ENCODE data around the gene FADS3. TPM values are rescaled to one million over a fixed set of nuclear protein-coding genes. Genes with fewer than 3 reads are reported as not detected.

Gene FADS3
- total and polyA plus RNA-seq, 9 of the 15 experiments (the other 6 are each of a cell fraction or from before 2014, with no cell fraction given) = 0.97 to 148 (median 92.7) TPM

DNA sequence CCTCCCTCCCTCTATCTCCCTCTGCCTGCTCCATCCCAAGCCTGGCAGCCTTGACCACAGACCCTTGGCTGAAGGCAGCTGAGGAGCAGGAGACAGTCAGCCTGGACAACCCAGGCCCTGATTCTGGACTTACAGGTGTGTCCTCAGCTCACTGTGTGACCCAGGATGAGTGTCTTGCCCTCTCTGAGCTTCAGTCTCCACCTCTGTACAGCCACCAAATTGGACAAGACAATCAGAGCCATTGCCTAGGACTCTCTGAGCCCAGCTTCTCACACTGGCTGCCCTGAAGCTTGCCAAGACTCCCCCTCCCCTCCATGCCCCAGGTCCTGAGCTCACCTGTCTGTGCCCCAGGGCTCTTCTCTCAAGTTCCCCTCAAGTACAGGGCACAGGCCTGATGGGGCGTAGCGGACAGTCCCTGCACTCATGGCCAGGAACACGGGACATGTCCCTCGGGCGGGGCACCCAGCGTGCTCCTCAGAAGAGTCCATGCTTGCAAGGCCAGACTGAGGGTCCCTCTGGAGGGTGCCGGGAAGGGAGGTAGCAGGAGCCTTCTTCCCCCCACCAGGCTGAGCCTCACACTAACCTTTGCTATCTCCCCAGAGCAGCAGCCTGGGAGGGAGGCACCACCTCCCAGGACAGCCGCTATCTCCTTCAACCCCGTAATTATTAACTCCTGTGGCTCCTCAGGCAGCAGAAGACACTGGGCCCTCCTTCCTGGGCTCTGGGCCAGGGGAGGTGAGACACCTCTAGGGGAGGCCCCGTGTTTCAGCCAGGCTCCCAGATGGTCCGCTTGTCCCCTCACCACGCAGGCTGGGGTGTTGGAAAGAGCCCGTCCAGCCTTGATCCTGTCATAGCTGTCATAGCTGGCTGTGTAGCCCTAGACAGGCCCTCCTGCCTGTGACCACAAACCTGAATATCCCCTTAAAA, 28.6 kb upstream of the FADS3 start (continued):
- TF ChIP-seq NR4A1 (CRISPR knock-in tag; IDR thresholded peaks at IDR 0.05) (no peak), NR4A1 (tag; IDR thresholded peaks at IDR 0.05) (peak; percentile 58), ESRRB (CRISPR knock-in tag; IDR thresholded peaks at IDR 0.05; ENCODE audit: borderline replicate concordance) (no peak), FOXP1 (CRISPR knock-in tag; IDR thresholded peaks at IDR 0.05) (peak; percentile 93), KLF1 (tag; IDR thresholded peaks at IDR 0.05) (no peak), HOXB6 (CRISPR knock-in tag; IDR thresholded peaks at IDR 0.05; ENCODE audit: borderline replicate concordance) (no peak), TARDBP (IDR thresholded peaks at IDR 0.05) (peak; percentile 47; the same call in 1 of the 2 replicates), DMBX1 (CRISPR knock-in tag; IDR thresholded peaks at IDR 0.05; ENCODE audit: borderline replicate concordance) (no peak), NBN (IDR thresholded peaks at IDR 0.05; ENCODE audit: low read depth) (peak; percentile 36), EGR1 (conservative IDR thresholded peaks at IDR 0.05) (no peak), TAL1 (IDR thresholded peaks at IDR 0.05) (peak; percentile 93), CBFA2T3 (IDR thresholded peaks at IDR 0.05) (peak; percentile 97), PTBP1 (IDR thresholded peaks at IDR 0.05; ENCODE audit: low read depth, low read length) (0 out of 2 replicates have a peak, but pooled peaks have one; percentile 74), IRF2 (CRISPR knock-in tag; IDR thresholded peaks at IDR 0.05) (no peak), TRIM25 (IDR thresholded peaks at IDR 0.05; ENCODE audit: borderline replicate concordance) (no peak), ARNT (IDR thresholded peaks at IDR 0.05) (no peak)
- TF ChIP-seq, protein P1, sequence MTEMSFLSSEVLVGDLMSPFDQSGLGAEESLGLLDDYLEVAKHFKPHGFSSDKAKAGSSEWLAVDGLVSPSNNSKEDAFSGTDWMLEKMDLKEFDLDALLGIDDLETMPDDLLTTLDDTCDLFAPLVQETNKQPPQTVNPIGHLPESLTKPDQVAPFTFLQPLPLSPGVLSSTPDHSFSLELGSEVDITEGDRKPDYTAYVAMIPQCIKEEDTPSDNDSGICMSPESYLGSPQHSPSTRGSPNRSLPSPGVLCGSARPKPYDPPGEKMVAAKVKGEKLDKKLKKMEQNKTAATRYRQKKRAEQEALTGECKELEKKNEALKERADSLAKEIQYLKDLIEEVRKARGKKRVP (CRISPR knock-in tag; IDR thresholded peaks at IDR 0.05) = no peak
- TF ChIP-seq, protein P2, sequence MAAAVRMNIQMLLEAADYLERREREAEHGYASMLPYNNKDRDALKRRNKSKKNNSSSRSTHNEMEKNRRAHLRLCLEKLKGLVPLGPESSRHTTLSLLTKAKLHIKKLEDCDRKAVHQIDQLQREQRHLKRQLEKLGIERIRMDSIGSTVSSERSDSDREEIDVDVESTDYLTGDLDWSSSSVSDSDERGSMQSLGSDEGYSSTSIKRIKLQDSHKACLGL (CRISPR knock-in tag; IDR thresholded peaks at IDR 0.05; ENCODE audit: borderline replicate concordance, poor library complexity, severe bottlenecking) = no peak
- TF ChIP-seq, protein P3, sequence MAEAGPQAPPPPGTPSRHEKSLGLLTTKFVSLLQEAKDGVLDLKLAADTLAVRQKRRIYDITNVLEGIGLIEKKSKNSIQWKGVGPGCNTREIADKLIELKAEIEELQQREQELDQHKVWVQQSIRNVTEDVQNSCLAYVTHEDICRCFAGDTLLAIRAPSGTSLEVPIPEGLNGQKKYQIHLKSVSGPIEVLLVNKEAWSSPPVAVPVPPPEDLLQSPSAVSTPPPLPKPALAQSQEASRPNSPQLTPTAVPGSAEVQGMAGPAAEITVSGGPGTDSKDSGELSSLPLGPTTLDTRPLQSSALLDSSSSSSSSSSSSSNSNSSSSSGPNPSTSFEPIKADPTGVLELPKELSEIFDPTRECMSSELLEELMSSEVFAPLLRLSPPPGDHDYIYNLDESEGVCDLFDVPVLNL (CRISPR knock-in tag; IDR thresholded peaks at IDR 0.05; ENCODE audit: low read depth) = no peak
- TF ChIP-seq, protein P4, sequence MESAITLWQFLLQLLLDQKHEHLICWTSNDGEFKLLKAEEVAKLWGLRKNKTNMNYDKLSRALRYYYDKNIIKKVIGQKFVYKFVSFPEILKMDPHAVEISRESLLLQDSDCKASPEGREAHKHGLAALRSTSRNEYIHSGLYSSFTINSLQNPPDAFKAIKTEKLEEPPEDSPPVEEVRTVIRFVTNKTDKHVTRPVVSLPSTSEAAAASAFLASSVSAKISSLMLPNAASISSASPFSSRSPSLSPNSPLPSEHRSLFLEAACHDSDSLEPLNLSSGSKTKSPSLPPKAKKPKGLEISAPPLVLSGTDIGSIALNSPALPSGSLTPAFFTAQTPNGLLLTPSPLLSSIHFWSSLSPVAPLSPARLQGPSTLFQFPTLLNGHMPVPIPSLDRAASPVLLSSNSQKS (CRISPR knock-in tag; IDR thresholded peaks at IDR 0.05) = no peak

Measured in K562 (cell line).